ENCODE results near the gene ALAS1. TPM values are rescaled to one million over a fixed set of nuclear protein-coding genes. Genes with fewer than 3 reads are reported as not detected.

Gene ALAS1
- total and polyA plus RNA-seq, 2 of the 13 experiments (the other 11 are each of a cell fraction or from before 2014, with no cell fraction given) = 36.0 to 43.2 TPM

DNA sequence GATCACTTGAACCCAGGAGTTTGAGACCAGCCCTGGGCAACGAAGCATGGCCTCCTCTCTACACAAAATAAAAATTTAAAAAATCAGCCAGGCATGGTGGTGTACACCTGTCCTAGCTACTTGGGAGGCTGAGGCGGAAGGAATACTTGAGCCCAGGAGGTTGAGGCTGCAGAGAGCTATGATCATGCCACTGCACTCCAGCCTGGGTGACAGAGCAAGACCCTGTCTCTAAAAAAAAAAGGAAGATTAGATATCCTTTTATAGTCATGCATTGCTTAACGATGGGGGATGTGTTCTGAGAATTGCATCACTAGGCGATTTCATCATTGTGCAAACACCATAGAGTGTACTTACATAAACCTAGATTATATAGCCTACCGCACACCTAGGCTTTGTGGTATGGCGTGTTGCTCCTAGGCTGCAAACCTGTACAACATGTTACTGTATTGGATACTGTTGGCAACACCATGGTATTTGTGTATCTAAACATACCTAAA lies 12.6 kb downstream of the ALAS1 start (continued):
- TF ChIP-seq, protein P1, sequence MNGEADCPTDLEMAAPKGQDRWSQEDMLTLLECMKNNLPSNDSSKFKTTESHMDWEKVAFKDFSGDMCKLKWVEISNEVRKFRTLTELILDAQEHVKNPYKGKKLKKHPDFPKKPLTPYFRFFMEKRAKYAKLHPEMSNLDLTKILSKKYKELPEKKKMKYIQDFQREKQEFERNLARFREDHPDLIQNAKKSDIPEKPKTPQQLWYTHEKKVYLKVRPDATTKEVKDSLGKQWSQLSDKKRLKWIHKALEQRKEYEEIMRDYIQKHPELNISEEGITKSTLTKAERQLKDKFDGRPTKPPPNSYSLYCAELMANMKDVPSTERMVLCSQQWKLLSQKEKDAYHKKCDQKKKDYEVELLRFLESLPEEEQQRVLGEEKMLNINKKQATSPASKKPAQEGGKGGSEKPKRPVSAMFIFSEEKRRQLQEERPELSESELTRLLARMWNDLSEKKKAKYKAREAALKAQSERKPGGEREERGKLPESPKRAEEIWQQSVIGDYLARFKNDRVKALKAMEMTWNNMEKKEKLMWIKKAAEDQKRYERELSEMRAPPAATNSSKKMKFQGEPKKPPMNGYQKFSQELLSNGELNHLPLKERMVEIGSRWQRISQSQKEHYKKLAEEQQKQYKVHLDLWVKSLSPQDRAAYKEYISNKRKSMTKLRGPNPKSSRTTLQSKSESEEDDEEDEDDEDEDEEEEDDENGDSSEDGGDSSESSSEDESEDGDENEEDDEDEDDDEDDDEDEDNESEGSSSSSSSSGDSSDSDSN (CRISPR knock-in tag; IDR thresholded peaks at IDR 0.05) = peak; percentile 15; the same call in 1 of the 2 replicates
- peak; percentile 96 for TF ChIP-seq HDAC2 (CRISPR knock-in tag; IDR thresholded peaks at IDR 0.05)
- TF ChIP-seq ZBTB20 (CRISPR knock-in tag; IDR thresholded peaks at IDR 0.05; ENCODE audit: borderline replicate concordance, low read depth) = peak; percentile 93; the same call in 1 of the 2 replicates
- peak; percentile 61; the same call in 1 of the 2 replicates for TF ChIP-seq GATAD1 (CRISPR knock-in tag; IDR thresholded peaks at IDR 0.05)
- peak; percentile 91 for TF ChIP-seq ATF7 (IDR thresholded peaks at IDR 0.05)
- peak; percentile 85; the same call in 1 of the 2 replicates for TF ChIP-seq ATF7 (CRISPR knock-in tag; IDR thresholded peaks at IDR 0.05)
- TF ChIP-seq, protein P2, sequence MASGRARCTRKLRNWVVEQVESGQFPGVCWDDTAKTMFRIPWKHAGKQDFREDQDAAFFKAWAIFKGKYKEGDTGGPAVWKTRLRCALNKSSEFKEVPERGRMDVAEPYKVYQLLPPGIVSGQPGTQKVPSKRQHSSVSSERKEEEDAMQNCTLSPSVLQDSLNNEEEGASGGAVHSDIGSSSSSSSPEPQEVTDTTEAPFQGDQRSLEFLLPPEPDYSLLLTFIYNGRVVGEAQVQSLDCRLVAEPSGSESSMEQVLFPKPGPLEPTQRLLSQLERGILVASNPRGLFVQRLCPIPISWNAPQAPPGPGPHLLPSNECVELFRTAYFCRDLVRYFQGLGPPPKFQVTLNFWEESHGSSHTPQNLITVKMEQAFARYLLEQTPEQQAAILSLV (CRISPR knock-in tag; IDR thresholded peaks at IDR 0.05; ENCODE audit: borderline replicate concordance) = no peak
- TF ChIP-seq JARID2 (CRISPR knock-in tag; IDR thresholded peaks at IDR 0.05; ENCODE audit: insufficient replicate concordance) = no peak
- no peak for TF ChIP-seq AHR (CRISPR knock-in tag; IDR thresholded peaks at IDR 0.05)
- TF ChIP-seq ZNF180 (CRISPR knock-in tag; IDR thresholded peaks at IDR 0.05; ENCODE audit: borderline replicate concordance, low read depth) = no peak
- peak; percentile 98 for TF ChIP-seq TRIM24 (CRISPR knock-in tag; IDR thresholded peaks at IDR 0.05)
- TF ChIP-seq, protein P3, sequence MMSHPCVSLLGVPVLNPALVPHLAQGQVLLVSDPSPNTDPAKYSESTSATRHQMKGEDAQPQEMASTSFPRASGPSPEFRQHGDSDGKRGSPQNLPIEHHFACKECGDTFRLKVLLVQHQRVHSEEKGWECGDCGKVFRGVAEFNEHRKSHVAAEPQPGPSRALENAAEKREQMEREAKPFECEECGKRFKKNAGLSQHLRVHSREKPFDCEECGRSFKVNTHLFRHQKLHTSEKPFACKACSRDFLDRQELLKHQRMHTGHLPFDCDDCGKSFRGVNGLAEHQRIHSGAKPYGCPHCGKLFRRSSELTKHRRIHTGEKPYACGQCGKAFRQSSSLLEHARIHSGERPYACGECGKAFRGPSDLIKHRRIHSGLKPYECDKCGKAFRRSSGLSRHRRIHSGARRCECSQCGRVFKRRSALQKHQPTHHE (CRISPR knock-in tag; IDR thresholded peaks at IDR 0.05; ENCODE audit: borderline replicate concordance) = no peak
- TF ChIP-seq, protein P4, sequence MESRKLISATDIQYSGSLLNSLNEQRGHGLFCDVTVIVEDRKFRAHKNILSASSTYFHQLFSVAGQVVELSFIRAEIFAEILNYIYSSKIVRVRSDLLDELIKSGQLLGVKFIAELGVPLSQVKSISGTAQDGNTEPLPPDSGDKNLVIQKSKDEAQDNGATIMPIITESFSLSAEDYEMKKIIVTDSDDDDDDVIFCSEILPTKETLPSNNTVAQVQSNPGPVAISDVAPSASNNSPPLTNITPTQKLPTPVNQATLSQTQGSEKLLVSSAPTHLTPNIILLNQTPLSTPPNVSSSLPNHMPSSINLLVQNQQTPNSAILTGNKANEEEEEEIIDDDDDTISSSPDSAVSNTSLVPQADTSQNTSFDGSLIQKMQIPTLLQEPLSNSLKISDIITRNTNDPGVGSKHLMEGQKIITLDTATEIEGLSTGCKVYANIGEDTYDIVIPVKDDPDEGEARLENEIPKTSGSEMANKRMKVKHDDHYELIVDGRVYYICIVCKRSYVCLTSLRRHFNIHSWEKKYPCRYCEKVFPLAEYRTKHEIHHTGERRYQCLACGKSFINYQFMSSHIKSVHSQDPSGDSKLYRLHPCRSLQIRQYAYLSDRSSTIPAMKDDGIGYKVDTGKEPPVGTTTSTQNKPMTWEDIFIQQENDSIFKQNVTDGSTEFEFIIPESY (CRISPR knock-in tag; IDR thresholded peaks at IDR 0.05) = peak; percentile 38; the same call in 1 of the 2 replicates
- peak; percentile 43; the same call in 1 of the 2 replicates for TF ChIP-seq PHF21A (CRISPR knock-in tag; IDR thresholded peaks at IDR 0.05)
- TF ChIP-seq ZNF329 (CRISPR knock-in tag; IDR thresholded peaks at IDR 0.05; ENCODE audit: low read depth) = no peak
- TF ChIP-seq RXRA (CRISPR knock-in tag; IDR thresholded peaks at IDR 0.05) = no peak; the same call in 1 of the 2 replicates
- TF ChIP-seq HMG20B (CRISPR knock-in tag; conservative IDR thresholded peaks at IDR 0.05) = peak; percentile 92
- TF ChIP-seq ZNF629 (CRISPR knock-in tag; conservative IDR thresholded peaks at IDR 0.05) = no peak
- peak; percentile 97 for TF ChIP-seq ZNF331 (CRISPR knock-in tag; IDR thresholded peaks at IDR 0.05)
- no peak for TF ChIP-seq ZNF484 (CRISPR knock-in tag; IDR thresholded peaks at IDR 0.05; ENCODE audit: borderline replicate concordance, low read depth)
- peak; percentile 81 for TF ChIP-seq SIX1 (CRISPR knock-in tag; IDR thresholded peaks at IDR 0.05; ENCODE audit: borderline replicate concordance)
- peak; percentile 99 for TF ChIP-seq FOXA3 (CRISPR knock-in tag; IDR thresholded peaks at IDR 0.05)
- TF ChIP-seq, protein P5, sequence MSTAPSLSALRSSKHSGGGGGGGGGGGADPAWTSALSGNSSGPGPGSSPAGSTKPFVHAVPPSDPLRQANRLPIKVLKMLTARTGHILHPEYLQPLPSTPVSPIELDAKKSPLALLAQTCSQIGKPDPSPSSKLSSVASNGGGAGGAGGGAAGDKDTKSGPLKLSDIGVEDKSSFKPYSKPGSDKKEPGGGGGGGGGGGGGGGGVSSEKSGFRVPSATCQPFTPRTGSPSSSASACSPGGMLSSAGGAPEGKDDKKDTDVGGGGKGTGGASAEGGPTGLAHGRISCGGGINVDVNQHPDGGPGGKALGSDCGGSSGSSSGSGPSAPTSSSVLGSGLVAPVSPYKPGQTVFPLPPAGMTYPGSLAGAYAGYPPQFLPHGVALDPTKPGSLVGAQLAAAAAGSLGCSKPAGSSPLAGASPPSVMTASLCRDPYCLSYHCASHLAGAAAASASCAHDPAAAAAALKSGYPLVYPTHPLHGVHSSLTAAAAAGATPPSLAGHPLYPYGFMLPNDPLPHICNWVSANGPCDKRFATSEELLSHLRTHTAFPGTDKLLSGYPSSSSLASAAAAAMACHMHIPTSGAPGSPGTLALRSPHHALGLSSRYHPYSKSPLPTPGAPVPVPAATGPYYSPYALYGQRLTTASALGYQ (CRISPR knock-in tag; IDR thresholded peaks at IDR 0.05) = peak; percentile 68; the same call in 1 of the 2 replicates

Measured in HepG2 (cell line).